Measurements from ENCODE around the gene S100A8.

- TF ChIP-seq POLR2AphosphoS5 (IDR thresholded peaks at IDR 0.05), result no peak
- no peak for TF ChIP-seq CTCF (IDR thresholded peaks at IDR 0.05)
- TF ChIP-seq EP300 (IDR thresholded peaks at IDR 0.05), result no peak
- TF ChIP-seq POLR2A (IDR thresholded peaks at IDR 0.05), result no peak
Observed at GRCh38 chr1:153360190-153360589, 30.7 kb downstream of the S100A8 start.

Data from suprapubic skin (tissue), 4 donors.